ENCODE measurements around the gene PIGS. TPM values are rescaled to one million over a fixed set of nuclear protein-coding genes. Genes with fewer than 3 reads are reported as not detected.

The PIGS gene
- total and polyA plus RNA-seq, 9 of the 15 experiments (the other 6 are each of a cell fraction or from before 2014, with no cell fraction given) = 47.5 to 138 (median 57.6) TPM

GRCh38 chr17:28571361-28572122, at the start of gene PIGS (continued):
- TF ChIP-seq NR2C2 (CRISPR knock-in tag; IDR thresholded peaks at IDR 0.05) (no peak), NR2C2 (tag; IDR thresholded peaks at IDR 0.05) (peak; percentile 45), ZSCAN29 (IDR thresholded peaks at IDR 0.05) (no peak), PCBP1 (IDR thresholded peaks at IDR 0.05; ENCODE audit: low read depth, low read length, poor library complexity, severe bottlenecking) (no peak), CHD1 (IDR thresholded peaks at IDR 0.05; ENCODE audit: low read length) (no peak), TGIF2 (CRISPR knock-in tag; IDR thresholded peaks at IDR 0.05) (no peak), RB1 (IDR thresholded peaks at IDR 0.05; ENCODE audit: low read depth) (0 out of 2 replicates have a peak, but pooled peaks have one; percentile 32), POLR2H (tag; IDR thresholded peaks at IDR 0.05; ENCODE audit: low read depth) (peak; percentile 23; the same call in 1 of the 2 replicates), POLR2AphosphoS5 (IDR thresholded peaks at IDR 0.05; ENCODE audit: control insufficient read depth, insufficient read depth, low read depth, low read length) (peak; percentile 80), NFYB (IDR thresholded peaks at IDR 0.05; ENCODE audit: extremely low read depth, insufficient read length) (peak; percentile 57), MBD2 (IDR thresholded peaks at IDR 0.05; ENCODE audit: borderline replicate concordance, low read depth) (peak; percentile 37; the same call in 1 of the 2 replicates), CCNT2 (IDR thresholded peaks at IDR 0.05; ENCODE audit: borderline replicate concordance, extremely low read depth, insufficient read length, low read depth, low read length) (peak; percentile 62), ZNF324 (CRISPR knock-in tag; IDR thresholded peaks at IDR 0.05) (no peak), ELF2 (CRISPR knock-in tag; IDR thresholded peaks at IDR 0.05) (peak; percentile 57; the same call in 1 of the 2 replicates), CREB3 (tag; conservative IDR thresholded peaks at IDR 0.05; ENCODE audit: low read depth) (no peak), FOXK2 (conservative IDR thresholded peaks at IDR 0.05 in 1 of 2, IDR thresholded peaks at IDR 0.05 in 1 of 2; ENCODE audit: low read depth in 2 of 2) (0 out of 4 replicates have a peak, but pooled peaks of 1 of the 2 experiments have one; percentile 29), THAP12 (CRISPR knock-in tag; IDR thresholded peaks at IDR 0.05) (no peak), SFPQ (IDR thresholded peaks at IDR 0.05; ENCODE audit: low read depth, low read length) (no peak), CHD4 (IDR thresholded peaks at IDR 0.05; ENCODE audit: insufficient read depth, insufficient replicate concordance, low read depth, low read length, poor library complexity, severe bottlenecking) (no peak)
- TF ChIP-seq, protein P1, sequence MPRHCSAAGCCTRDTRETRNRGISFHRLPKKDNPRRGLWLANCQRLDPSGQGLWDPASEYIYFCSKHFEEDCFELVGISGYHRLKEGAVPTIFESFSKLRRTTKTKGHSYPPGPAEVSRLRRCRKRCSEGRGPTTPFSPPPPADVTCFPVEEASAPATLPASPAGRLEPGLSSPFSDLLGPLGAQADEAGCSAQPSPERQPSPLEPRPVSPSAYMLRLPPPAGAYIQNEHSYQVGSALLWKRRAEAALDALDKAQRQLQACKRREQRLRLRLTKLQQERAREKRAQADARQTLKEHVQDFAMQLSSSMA (CRISPR knock-in tag; IDR thresholded peaks at IDR 0.05) = no peak
